Limb (tissue), 2 donors: ENCODE data around the gene PTOV1.

Source experiments
- DNase-seq, 2 donors: peaks; one replicate each; pipeline ENCODE4 v3.0.0-alpha.2; 2016; ENCODE audit errors: extremely low spot score in 2 of 2

Gene PTOV1

GRCh38 chr19:49850487-49851342 is at the start of gene PTOV1:
TSS of gene PTOV1 (plus strand) at chr19:49851159.
- peak; percentile 85 to 98 for DNase-seq

- DNase-seq: no peak
Observed at GRCh38 chr19:49801401-49801888, 49.5 kb upstream of the PTOV1 start.

GRCh38 chr19:49801966-49802661 is 48.8 kb upstream of the PTOV1 start:
- DNase-seq: peak; percentile 90 to 91

- no peak for DNase-seq
Observed at GRCh38 chr19:49802836-49803528, 48.0 kb upstream of the PTOV1 start.

- no peak for DNase-seq
Observed at GRCh38 chr19:49803529-49803856, 47.5 kb upstream of the PTOV1 start.

- no peak for DNase-seq
Observed at GRCh38 chr19:49805822-49806619, 44.9 kb upstream of the PTOV1 start.

- no peak for DNase-seq
Observed at GRCh38 chr19:49806620-49806959, 44.4 kb upstream of the PTOV1 start.

- DNase-seq: no peak
Observed at GRCh38 chr19:49807058-49807903, 43.7 kb upstream of the PTOV1 start.

- no peak for DNase-seq
Observed at GRCh38 chr19:49807904-49808675, 42.9 kb upstream of the PTOV1 start.

GRCh38 chr19:49808711-49809159 is 42.2 kb upstream of the PTOV1 start:
- peak; percentile 81 to 95 for DNase-seq

GRCh38 chr19:49809160-49809940 is 41.6 kb upstream of the PTOV1 start:
- DNase-seq: no peak

GRCh38 chr19:49809941-49810389 is 41.0 kb upstream of the PTOV1 start:
- no peak for DNase-seq

- DNase-seq: no peak
Observed at GRCh38 chr19:49811328-49811727, 39.6 kb upstream of the PTOV1 start.

- no peak for DNase-seq
Observed at GRCh38 chr19:49812452-49812996, 38.4 kb upstream of the PTOV1 start.

- DNase-seq: peak; percentile 95 to 99
Observed at GRCh38 chr19:49812997-49813861, 37.7 kb upstream of the PTOV1 start, which contains the start of gene FUZ. TSS of gene FUZ (minus strand) at chr19:49813292. CDS start at chr19:49813106, 186 bp downstream.

GRCh38 chr19:49814010-49814409 is 36.9 kb upstream of the PTOV1 start:
- DNase-seq: no peak

GRCh38 chr19:49816590-49816989 is 34.4 kb upstream of the PTOV1 start:
- DNase-seq: no peak
